PC-9 (cell line): ENCODE measurements around the gene RNASE3.

Experiments
- EZH2 ChIP-seq: fragments of 200-600 bp; sonication (generic); IDR thresholded peaks from 2 replicates; pipeline ENCODE4 v1.8.0; 2017; ENCODE audit warnings: antibody characterized with exemption, low read depth
- TF ChIP-seq, protein P1 (sequence below): fragments of 200-600 bp; sonication (generic); conservative IDR thresholded peaks from 2 replicates; pipeline ENCODE4 v1.6.1; 2017; ENCODE audit warnings: mixed run types, antibody characterized with exemption, mild to moderate bottlenecking, moderate library complexity

DNA sequence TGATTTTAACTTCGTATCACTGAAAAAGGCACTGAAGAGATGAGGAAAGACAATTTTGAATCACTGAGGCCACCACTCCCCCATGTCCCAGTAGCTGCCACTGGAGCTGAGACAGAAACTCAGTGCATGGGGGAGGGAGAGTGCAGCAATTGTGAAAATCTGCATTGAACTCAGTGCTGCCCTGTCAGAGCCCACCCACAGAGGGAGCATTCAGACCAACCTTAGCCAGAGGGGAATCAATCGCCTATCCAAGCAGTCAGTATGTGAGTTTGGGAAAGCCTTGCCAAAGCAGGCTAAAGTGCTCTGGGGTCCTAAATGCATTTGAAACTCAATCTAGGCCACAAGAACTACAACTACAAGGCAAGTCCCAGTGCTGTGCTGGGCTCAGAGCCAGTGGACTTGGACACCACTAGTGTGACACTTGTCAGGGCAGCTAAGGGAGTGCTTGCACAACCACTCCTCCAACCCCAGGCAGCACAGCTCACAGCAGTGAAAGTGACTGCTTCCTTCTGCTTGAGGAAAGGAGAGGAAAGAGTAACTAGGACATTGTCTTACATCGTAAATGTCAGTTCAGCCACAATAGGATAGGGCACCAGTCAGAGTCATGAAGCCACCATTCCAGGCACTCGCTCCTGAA is 13.3 kb downstream of the RNASE3 start:
- TF ChIP-seq EZH2: no peak
- TF ChIP-seq, protein P1, sequence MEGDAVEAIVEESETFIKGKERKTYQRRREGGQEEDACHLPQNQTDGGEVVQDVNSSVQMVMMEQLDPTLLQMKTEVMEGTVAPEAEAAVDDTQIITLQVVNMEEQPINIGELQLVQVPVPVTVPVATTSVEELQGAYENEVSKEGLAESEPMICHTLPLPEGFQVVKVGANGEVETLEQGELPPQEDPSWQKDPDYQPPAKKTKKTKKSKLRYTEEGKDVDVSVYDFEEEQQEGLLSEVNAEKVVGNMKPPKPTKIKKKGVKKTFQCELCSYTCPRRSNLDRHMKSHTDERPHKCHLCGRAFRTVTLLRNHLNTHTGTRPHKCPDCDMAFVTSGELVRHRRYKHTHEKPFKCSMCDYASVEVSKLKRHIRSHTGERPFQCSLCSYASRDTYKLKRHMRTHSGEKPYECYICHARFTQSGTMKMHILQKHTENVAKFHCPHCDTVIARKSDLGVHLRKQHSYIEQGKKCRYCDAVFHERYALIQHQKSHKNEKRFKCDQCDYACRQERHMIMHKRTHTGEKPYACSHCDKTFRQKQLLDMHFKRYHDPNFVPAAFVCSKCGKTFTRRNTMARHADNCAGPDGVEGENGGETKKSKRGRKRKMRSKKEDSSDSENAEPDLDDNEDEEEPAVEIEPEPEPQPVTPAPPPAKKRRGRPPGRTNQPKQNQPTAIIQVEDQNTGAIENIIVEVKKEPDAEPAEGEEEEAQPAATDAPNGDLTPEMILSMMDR: no peak
